CD14-positive monocyte (primary cell): Measurements from ENCODE around the gene GSC. TPM values are rescaled to one million over a fixed set of nuclear protein-coding genes. Genes with fewer than 3 reads are reported as not detected.

Source experiments
- DNase-seq, 3 donors: peaks; one replicate each; pipeline ENCODE4 v3.0.0-alpha.2; 2011 to 2022
- H2AFZ ChIP-seq: 2 replicates; pipeline ENCODE4 v1.6.0; 2012; ENCODE audit warnings: mild to moderate bottlenecking, low read depth, low read length, inconsistent platforms; ENCODE audit not compliant: insufficient read depth, poor library complexity, severe bottlenecking
- H3K27ac ChIP-seq, 2 donors: 1 replicate in 1 of 2; 2 replicates in 1 of 2; pipeline ENCODE4 v1.5.1; 2012 to 2013; ENCODE audit warnings: low read length in 2 of 2, control low read depth in 1 of 2, inconsistent platforms in 1 of 2, low read depth in 1 of 2, mild to moderate bottlenecking in 1 of 2
- H3K27me3 ChIP-seq, 2 donors: one replicate each; pipeline versions ENCODE4 v1.6.0 to v1.6.1; 2011 to 2013; ENCODE audit warnings: low read length in 2 of 2; ENCODE audit not compliant: control insufficient read depth in 2 of 2, insufficient read depth in 2 of 2
- H3K36me3 ChIP-seq, 2 donors: replicated peaks in 1 of 2; 1 replicate in 1 of 2; 2 replicates in 1 of 2; pipeline versions ENCODE4 v1.5.1 to v1.6.1; 2012 to 2013; ENCODE audit warnings: low read length in 2 of 2, control low read depth in 1 of 2, inconsistent platforms in 1 of 2, mild to moderate bottlenecking in 1 of 2; ENCODE audit not compliant: insufficient read depth in 2 of 2, control insufficient read depth in 1 of 2
- H3K4me1 ChIP-seq, 2 donors: 1 replicate in 1 of 2; 2 replicates in 1 of 2; pipeline versions ENCODE4 v1.5.1 to v1.6.1; 2012 to 2013; ENCODE audit warnings: low read length in 2 of 2, control low read depth in 1 of 2, inconsistent platforms in 1 of 2, mild to moderate bottlenecking in 1 of 2, moderate library complexity in 1 of 2; ENCODE audit not compliant: insufficient read depth in 2 of 2, control insufficient read depth in 1 of 2
- H3K4me2 ChIP-seq: replicated peaks from 2 replicates; pipeline ENCODE3; 2012; ENCODE audit warnings: low read length, moderate library complexity, mild to moderate bottlenecking; ENCODE audit not compliant: poor library complexity, severe bottlenecking; ENCODE audit errors: extremely low read depth
- H3K4me3 ChIP-seq, 3 experiments: fragments of 200-600 bp in 1 of 3; sonication (generic) in 1 of 3; replicated peaks in 1 of 3; 1 replicate in 2 of 3; 2 replicates in 1 of 3; pipeline ENCODE4 v1.5.1; 2011 to 2013; ENCODE audit warnings: low read length in 3 of 3, mild to moderate bottlenecking in 3 of 3, control low read depth in 2 of 3, low read depth in 2 of 3, inconsistent platforms in 1 of 3, moderate library complexity in 1 of 3
- H3K79me2 ChIP-seq: 2 replicates; pipeline ENCODE4 v1.6.0; 2012; ENCODE audit warnings: mild to moderate bottlenecking, control low read depth, inconsistent platforms, low read length, moderate library complexity; ENCODE audit not compliant: insufficient read depth
- H3K9ac ChIP-seq: 2 replicates; pipeline ENCODE4 v1.6.0; 2017; ENCODE audit warnings: low read length, mild to moderate bottlenecking; ENCODE audit not compliant: insufficient read depth, poor library complexity, severe bottlenecking
- H3K9me3 ChIP-seq, 2 donors: replicated peaks in 1 of 2; 1 replicate in 1 of 2; 2 replicates in 1 of 2; pipeline versions ENCODE4 v1.5.1 to v1.6.1; 2012 to 2013; ENCODE audit warnings: low read length in 2 of 2, control low read depth in 1 of 2; ENCODE audit not compliant: control insufficient read depth in 1 of 2, insufficient read depth in 1 of 2
- H4K20me1 ChIP-seq: 2 replicates; pipeline ENCODE4 v1.6.0; 2012; ENCODE audit warnings: mild to moderate bottlenecking, low read length, control low read depth, moderate library complexity; ENCODE audit not compliant: insufficient read depth
- H3K27ac Mint-ChIP-seq, 7 donors: one replicate each; pipeline ENCODE4 v1.8.0; 2020; ENCODE audit warnings: mild to moderate bottlenecking in 7 of 7, mixed read lengths in 7 of 7, moderate library complexity in 6 of 7, inconsistent platforms in 2 of 7
- H3K27me3 Mint-ChIP-seq, 3 donors: one replicate each; pipeline ENCODE4 v1.8.0; 2021 to 2022; ENCODE audit warnings: low read depth in 3 of 3, mild to moderate bottlenecking in 3 of 3, mixed read lengths in 3 of 3, moderate library complexity in 3 of 3, inconsistent platforms in 1 of 3
- H3K36me3 Mint-ChIP-seq, 2 donors: one replicate each; pipeline ENCODE4 v1.8.0; 2020; ENCODE audit warnings: mixed read lengths in 2 of 2, inconsistent platforms in 1 of 2, mild to moderate bottlenecking in 1 of 2
- H3K4me1 Mint-ChIP-seq: one replicate; pipeline ENCODE4 v1.8.0; 2020; ENCODE audit warnings: mild to moderate bottlenecking, mixed read lengths
- H3K4me3 Mint-ChIP-seq, 2 donors: one replicate each; pipeline ENCODE4 v1.8.0; 2020; ENCODE audit warnings: mild to moderate bottlenecking in 2 of 2, mixed read lengths in 2 of 2, moderate library complexity in 1 of 2
- H3K9me3 Mint-ChIP-seq, 7 donors: one replicate each; pipeline ENCODE4 v1.8.0; 2020 to 2022; ENCODE audit warnings: mixed read lengths in 7 of 7, mild to moderate bottlenecking in 6 of 7, moderate library complexity in 6 of 7, inconsistent platforms in 2 of 7
- WGBS: methylation state at CpG from one replicate; pipeline ENCODE4 v1.1.5; 2013; ENCODE audit warnings: missing lambda C conversion rate; ENCODE audit not compliant: insufficient coverage; 5-methylcytosine and 5-hydroxymethylcytosine counted together
- intact Hi-C, 2 donors: fragments of 100-400 bp; cut with micrococcal nuclease; formaldehyde crosslinking; loops; one replicate each; pipeline versions ENCODE4 v1.15.0 to v1.15.1; 2023
- polyA plus RNA-seq, 3 donors: library from polyadenylated mRNA; depleted of rRNA in 1 of 3; unstranded in 2 of 3; stranded (reverse) in 1 of 3; fragments of 300-500 nt in 2 of 3; fragments of >200 nt in 1 of 3; fragmentation: Illumina TruSeq in 2 of 3; gene quantifications; 1 replicate in 2 of 3; 2 replicates in 1 of 3; pipeline ENCODE4 v1.2.3, GENCODE V29; 2012 to 2021
- TF ChIP-seq, protein P1 (sequence below): fragments of 200-600 bp; IDR thresholded peaks from one replicate; pipeline ENCODE4 v1.8.0; 2022; ENCODE audit warnings: antibody characterized with exemption, mild to moderate bottlenecking

The GSC gene
- polyA plus RNA-seq, 3 donors: not detected

DNA sequence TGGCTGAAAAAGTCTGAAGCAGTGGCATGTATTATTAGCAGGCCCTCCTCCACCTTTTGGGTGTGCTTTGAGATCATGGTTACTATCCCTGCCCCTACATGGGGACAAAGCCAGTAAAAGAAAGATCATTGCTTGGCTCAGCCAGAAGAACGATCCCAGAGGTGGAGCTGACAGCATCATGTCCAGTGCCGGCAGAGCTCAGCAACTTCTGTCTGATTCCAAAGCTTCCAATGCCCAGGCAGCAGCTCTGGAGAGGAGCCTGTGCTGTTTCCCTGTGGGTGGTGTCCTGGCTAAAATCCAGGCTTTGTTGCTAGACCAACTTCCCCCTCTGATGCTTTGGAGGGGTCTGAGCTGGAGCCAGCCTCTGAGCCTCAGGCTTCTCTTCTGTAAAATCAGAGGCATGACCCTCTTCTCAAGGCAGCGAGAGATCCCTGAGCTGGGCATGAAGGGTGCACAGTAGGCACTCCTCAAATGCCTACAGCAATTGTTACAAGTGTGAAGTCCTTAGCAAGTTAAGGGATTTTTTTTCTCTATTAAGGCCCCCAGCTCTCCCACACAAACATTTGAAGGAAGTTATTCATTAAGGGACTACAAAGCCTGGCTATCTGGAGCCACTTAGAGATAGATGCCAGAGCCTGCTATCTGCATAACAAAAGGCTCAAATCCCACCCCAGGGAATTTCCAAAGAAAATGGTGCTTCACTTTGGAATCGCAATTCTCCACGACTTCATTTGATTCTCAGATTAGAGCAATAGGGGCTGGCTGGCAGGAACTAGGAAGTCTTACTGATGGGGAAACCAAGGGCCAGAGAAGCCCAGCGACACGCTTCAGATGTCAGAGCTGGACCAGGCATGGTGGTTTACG lies 10.9 kb upstream of the GSC start:
- H3K36me3 ChIP-seq: no peaks in the 10 kb centered on the region
- peaks cover 0 to 8% (median 1%) of the 10 kb centered on the region in 7 donors for H3K9me3 Mint-ChIP-seq
- H3K27ac Mint-ChIP-seq: no peak overlapping the region
- DNase-seq: no peak
- no peak overlapping the region for H3K4me3 ChIP-seq
- peaks cover 22 to 51% of the 10 kb centered on the region in 2 donors for H3K27me3 ChIP-seq
- no peaks in the 10 kb centered on the region for H3K9me3 ChIP-seq
- no peak overlapping the region for H3K4me2 ChIP-seq
- H3K9ac ChIP-seq: no peak overlapping the region
- H3K4me3 Mint-ChIP-seq: no peak overlapping the region
- H4K20me1 ChIP-seq: no peaks in the 10 kb centered on the region
- TF ChIP-seq, protein P1, sequence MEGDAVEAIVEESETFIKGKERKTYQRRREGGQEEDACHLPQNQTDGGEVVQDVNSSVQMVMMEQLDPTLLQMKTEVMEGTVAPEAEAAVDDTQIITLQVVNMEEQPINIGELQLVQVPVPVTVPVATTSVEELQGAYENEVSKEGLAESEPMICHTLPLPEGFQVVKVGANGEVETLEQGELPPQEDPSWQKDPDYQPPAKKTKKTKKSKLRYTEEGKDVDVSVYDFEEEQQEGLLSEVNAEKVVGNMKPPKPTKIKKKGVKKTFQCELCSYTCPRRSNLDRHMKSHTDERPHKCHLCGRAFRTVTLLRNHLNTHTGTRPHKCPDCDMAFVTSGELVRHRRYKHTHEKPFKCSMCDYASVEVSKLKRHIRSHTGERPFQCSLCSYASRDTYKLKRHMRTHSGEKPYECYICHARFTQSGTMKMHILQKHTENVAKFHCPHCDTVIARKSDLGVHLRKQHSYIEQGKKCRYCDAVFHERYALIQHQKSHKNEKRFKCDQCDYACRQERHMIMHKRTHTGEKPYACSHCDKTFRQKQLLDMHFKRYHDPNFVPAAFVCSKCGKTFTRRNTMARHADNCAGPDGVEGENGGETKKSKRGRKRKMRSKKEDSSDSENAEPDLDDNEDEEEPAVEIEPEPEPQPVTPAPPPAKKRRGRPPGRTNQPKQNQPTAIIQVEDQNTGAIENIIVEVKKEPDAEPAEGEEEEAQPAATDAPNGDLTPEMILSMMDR: no peak
- H3K27ac ChIP-seq: no peak overlapping the region
- peaks cover 0 to under 1% of the 10 kb centered on the region in 2 donors for H3K36me3 Mint-ChIP-seq
- no peaks in the 10 kb centered on the region for H3K79me2 ChIP-seq
- H3K4me1 ChIP-seq: no peaks in the 10 kb centered on the region
- peaks cover 2% of the 10 kb centered on the region for H3K4me1 Mint-ChIP-seq
- peaks cover 40 to 54% (median 44%) of the 10 kb centered on the region in 3 donors for H3K27me3 Mint-ChIP-seq
- no peak overlapping the region for H2AFZ ChIP-seq
- intact Hi-C loops: no loop called here
- 59% methylated on average over 7 of the region's 8 CpGs for WGBS

DNA sequence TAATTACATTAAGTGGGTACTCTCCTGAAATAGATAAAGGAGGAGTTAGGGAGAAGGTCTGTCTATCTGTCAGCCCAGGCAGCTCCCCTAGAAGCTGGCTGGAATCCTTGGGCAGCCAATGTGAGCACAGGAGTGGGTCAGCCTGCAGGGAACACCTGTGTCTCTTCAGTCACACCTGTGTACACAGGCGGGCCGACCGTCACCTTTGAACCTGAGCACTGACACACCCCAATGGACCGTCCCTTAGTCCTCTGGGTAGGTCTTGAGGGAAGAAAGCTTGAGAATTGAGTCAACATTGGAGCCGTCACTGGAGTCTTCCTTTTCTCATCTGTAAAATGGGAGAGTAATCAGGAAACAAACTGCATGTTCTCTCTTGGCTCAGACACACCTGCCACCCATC lies 9.8 kb upstream of the GSC start:
- TF ChIP-seq, protein P1: no peak
- peaks cover 0 to 3% of the 10 kb centered on the region in 2 donors for H3K4me1 ChIP-seq
- no peaks in the 10 kb centered on the region for H3K36me3 ChIP-seq
- H3K27me3 ChIP-seq: peaks cover 33 to 62% of the 10 kb centered on the region in 2 donors
- no peak overlapping the region for H3K9ac ChIP-seq
- H2AFZ ChIP-seq: no peak overlapping the region
- no peak overlapping the region for H3K4me2 ChIP-seq
- DNase-seq: no peak
- H3K79me2 ChIP-seq: no peaks in the 10 kb centered on the region
- WGBS: 92% methylated on average over 2 of the region's 5 CpGs
- Mint-ChIP-seq H3K4me3 (no peak overlapping the region), H3K9me3 (peaks cover 3 to 18% (median 9%) of the 10 kb centered on the region in 7 donors), H3K36me3 (peaks cover 3 to 4% of the 10 kb centered on the region in 2 donors), H3K27ac (no peak overlapping the region), H3K27me3 (peaks cover 45 to 62% (median 54%) of the 10 kb centered on the region in 3 donors), H3K4me1 (peaks cover 5% of the 10 kb centered on the region)
- H3K27ac ChIP-seq: no peak overlapping the region
- peaks cover 0 to 7% of the 10 kb centered on the region in 2 donors for H3K9me3 ChIP-seq
- H3K4me3 ChIP-seq: no peak overlapping the region
- H4K20me1 ChIP-seq: no peaks in the 10 kb centered on the region
- intact Hi-C loops: no loop called here
